Measurements from ENCODE around the gene FAM229B.
"Not testable (repeated sequence)": the region's sequence is repeated elsewhere in the genome, so short reads cannot be mapped to it uniquely, and the experiment has no call there.

The FAM229B gene

GRCh38 chr6:112087136-112087911, at the start of gene FAM229B, which contains the start of gene TUBE1:
FAM229B (plus strand) TSS chr6:112087591; CDS start chr6:112099284, 11,693 bp downstream.
TUBE1 (minus strand) TSS chr6:112087482; CDS start chr6:112087434, 48 bp downstream.
- peak; percentile 99 for DNase-seq

- no peak for DNase-seq
Measured at GRCh38 chr6:112037783-112038216, 49.6 kb upstream of the FAM229B start.

- no peak for DNase-seq
Measured at GRCh38 chr6:112038268-112038667, 49.1 kb upstream of the FAM229B start.

- DNase-seq: no peak
Measured at GRCh38 chr6:112038756-112039430, 48.5 kb upstream of the FAM229B start.

- no peak for DNase-seq
Measured at GRCh38 chr6:112039431-112039770, 48.0 kb upstream of the FAM229B start.

GRCh38 chr6:112040956-112041355, 46.4 kb upstream of the FAM229B start:
- DNase-seq: no peak

- no peak for DNase-seq
Measured at GRCh38 chr6:112041535-112041934, 45.9 kb upstream of the FAM229B start.

GRCh38 chr6:112043032-112044007, 44.1 kb upstream of the FAM229B start:
- peak; percentile 97 for DNase-seq

- DNase-seq: no peak
Measured at GRCh38 chr6:112044196-112044595, 43.2 kb upstream of the FAM229B start.

GRCh38 chr6:112044856-112045255, 42.5 kb upstream of the FAM229B start:
- no peak for DNase-seq

GRCh38 chr6:112047523-112047922, 39.9 kb upstream of the FAM229B start:
- not testable (repeated sequence) for DNase-seq

GRCh38 chr6:112049026-112049799, 38.2 kb upstream of the FAM229B start:
- no peak for DNase-seq

GRCh38 chr6:112049996-112050395, 37.4 kb upstream of the FAM229B start:
- no peak for DNase-seq

GRCh38 chr6:112050429-112050828, 37.0 kb upstream of the FAM229B start:
- no peak for DNase-seq

- DNase-seq: not testable (repeated sequence)
Measured at GRCh38 chr6:112051251-112051740, 36.1 kb upstream of the FAM229B start.

- DNase-seq: no peak
Measured at GRCh38 chr6:112054001-112054400, 33.4 kb upstream of the FAM229B start, which contains the start of gene CCN6. CCN6 (plus strand) TSS chr6:112054104; CDS start chr6:112054358, 254 bp downstream.

GRCh38 chr6:112054555-112055190, 32.7 kb upstream of the FAM229B start:
- DNase-seq: no peak

- DNase-seq: no peak
Measured at GRCh38 chr6:112058243-112059032, 29.0 kb upstream of the FAM229B start.

- DNase-seq: no peak
Measured at GRCh38 chr6:112061605-112062004, 25.8 kb upstream of the FAM229B start.

- DNase-seq: no peak
Measured at GRCh38 chr6:112062966-112063365, 24.4 kb upstream of the FAM229B start.

All from NCI-H774 (cell line).